Measurements from ENCODE around the gene TBCK. TPM values are rescaled to one million over a fixed set of nuclear protein-coding genes. Genes with fewer than 3 reads are reported as not detected.

The TBCK gene
- total RNA-seq, 5 donors from 2014 or later (not counting 1 experiment from before 2014, with no cell fraction given): 43.5 to 49.9 (median 48.1) TPM

DNA sequence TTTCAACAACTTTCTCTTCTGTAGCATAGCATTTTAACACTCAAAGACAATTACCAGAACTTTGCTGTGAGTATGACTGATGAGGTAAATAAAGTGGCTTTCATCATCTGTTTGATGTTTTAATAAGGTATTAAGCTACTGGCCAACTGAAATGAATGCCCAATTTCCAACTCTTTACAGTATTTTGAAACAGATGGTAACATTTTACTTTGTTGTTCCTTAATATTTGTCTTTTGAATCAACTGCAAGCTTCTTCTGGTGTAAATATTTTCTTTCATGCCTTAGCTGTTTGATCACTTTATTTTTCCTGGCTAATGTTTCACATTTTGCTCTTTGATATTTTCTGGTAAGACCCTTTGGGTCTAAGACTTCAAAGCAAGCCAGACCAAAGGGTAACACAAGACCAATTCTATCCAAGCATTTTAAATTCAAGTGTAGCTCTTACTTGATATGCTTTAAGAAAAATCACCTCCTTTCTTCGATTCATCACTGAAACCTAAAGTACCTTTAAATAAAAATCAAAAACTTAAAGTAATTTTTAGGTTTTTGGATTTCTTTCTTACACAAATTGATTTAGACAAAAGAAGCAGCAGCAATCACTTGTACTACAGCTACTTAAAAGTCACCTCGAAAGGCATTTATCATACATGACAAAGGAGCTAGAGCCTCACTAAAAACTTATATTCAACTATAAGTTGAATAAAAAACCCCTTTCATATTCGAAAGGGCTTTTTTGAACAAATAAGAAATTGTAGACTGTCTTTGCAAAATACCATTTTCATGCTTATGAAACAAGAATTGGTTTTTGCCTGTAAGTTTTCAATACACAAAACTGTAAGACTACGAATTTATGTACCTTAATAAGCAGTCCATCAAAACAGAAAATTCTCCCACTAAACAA, 57.6 kb downstream of the TBCK start:
- no peaks in the 10 kb centered on the region for H3K27me3 Mint-ChIP-seq
- Histone ChIP-seq H3K4me3 (ENCODE audit: control insufficient read depth in 1 of 2, extremely low read depth in 1 of 2, low read length in 1 of 2) (no peak overlapping the region), H3K36me3 (ENCODE audit: control insufficient read depth in 2 of 2, extremely low read depth in 1 of 2, insufficient read depth in 1 of 2, low read length in 1 of 2) (peaks cover 9 to 16% of the 10 kb centered on the region in 2 donors), H3K27me3 (replicated peaks in 1 of 2; ENCODE audit: control insufficient read depth in 2 of 2, extremely low read depth in 1 of 2, insufficient read depth in 2 of 2, low read length in 1 of 2) (no peaks in the 10 kb centered on the region), H3K27ac (ENCODE audit: low read length) (no peak overlapping the region), H3K9me3 (no peaks in the 10 kb centered on the region), H3K4me1 (ENCODE audit: control insufficient read depth in 1 of 2, extremely low read depth in 1 of 2, insufficient read depth in 2 of 2, low read length in 2 of 2) (no peaks in the 10 kb centered on the region)
- no CpG with 5 or more reads among the region's 4 CpGs for WGBS (ENCODE audit: insufficient coverage)
- H3K27ac Mint-ChIP-seq: no peak overlapping the region
- no peak overlapping the region for H3K4me3 Mint-ChIP-seq
- POLR2A ChIA-PET: no interaction called here
- CTCF ChIA-PET: interaction anchor here in 1 of 2 donors (0.6 kb wide), 1 partner anchor 13 kb away, joined by 4 read pairs; no protein-coding TSS in a partner anchor
- DNase-seq (no peak), ATAC-seq (replicated peaks in 1 of 4) (no peak)
- no peaks in the 10 kb centered on the region for H3K4me1 Mint-ChIP-seq
- H3K9me3 Mint-ChIP-seq: no peaks in the 10 kb centered on the region
- H3K36me3 Mint-ChIP-seq: peaks cover 18% of the 10 kb centered on the region

- Mint-ChIP-seq H3K36me3 (peaks cover 18% of the 10 kb centered on the region), H3K4me1 (no peaks in the 10 kb centered on the region), H3K9me3 (no peaks in the 10 kb centered on the region), H3K27ac (no peak overlapping the region), H3K4me3 (no peak overlapping the region), H3K27me3 (no peaks in the 10 kb centered on the region)
- Histone ChIP-seq H3K4me3 (ENCODE audit: control insufficient read depth in 1 of 2, extremely low read depth in 1 of 2, low read length in 1 of 2) (no peak overlapping the region), H3K27ac (ENCODE audit: low read length) (no peak overlapping the region), H3K36me3 (ENCODE audit: control insufficient read depth in 2 of 2, extremely low read depth in 1 of 2, insufficient read depth in 1 of 2, low read length in 1 of 2) (peaks cover 9 to 19% of the 10 kb centered on the region in 2 donors), H3K4me1 (ENCODE audit: control insufficient read depth in 1 of 2, extremely low read depth in 1 of 2, insufficient read depth in 2 of 2, low read length in 2 of 2) (no peaks in the 10 kb centered on the region), H3K27me3 (replicated peaks in 1 of 2; ENCODE audit: control insufficient read depth in 2 of 2, extremely low read depth in 1 of 2, insufficient read depth in 2 of 2, low read length in 1 of 2) (no peaks in the 10 kb centered on the region), H3K9me3 (no peaks in the 10 kb centered on the region)
- ChIA-PET CTCF (no interaction called here), POLR2A (no interaction called here)
- 98% methylated on average over 9 of the region's 10 CpGs for WGBS (ENCODE audit: insufficient coverage)
- ATAC-seq (replicated peaks in 1 of 4) (no peak), DNase-seq (no peak)
Measured at GRCh38 chr4:106256190-106256589, 59.8 kb downstream of the TBCK start.

DNA sequence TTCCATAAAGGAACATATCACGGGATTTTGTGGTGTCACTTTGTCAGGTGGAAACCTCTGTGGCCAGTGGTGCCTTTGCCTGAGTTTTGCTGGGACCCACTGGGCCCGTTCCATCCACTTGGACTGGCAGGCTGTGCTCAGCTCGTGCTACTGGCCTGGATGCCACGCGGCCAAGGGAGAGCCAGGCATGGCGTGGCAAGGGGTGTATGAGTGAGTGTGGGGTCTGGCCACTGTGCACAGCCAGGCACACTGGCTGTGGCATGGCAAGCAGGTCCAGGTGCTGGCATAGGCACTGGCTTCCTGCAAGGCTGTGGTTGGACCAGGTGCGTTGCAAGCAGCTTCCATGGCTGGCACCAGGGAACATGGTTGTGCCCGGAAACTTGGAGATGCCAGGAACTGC, 60.8 kb downstream of the TBCK start:
- ATAC-seq (replicated peaks in 1 of 4) (no peak), DNase-seq (no peak)
- 96% methylated on average over 7 of the region's 8 CpGs for WGBS (ENCODE audit: insufficient coverage)
- H3K4me1 Mint-ChIP-seq: no peaks in the 10 kb centered on the region
- no peak overlapping the region for H3K4me3 Mint-ChIP-seq
- no peak overlapping the region for H3K27ac Mint-ChIP-seq
- POLR2A ChIA-PET: no interaction called here
- H3K36me3 ChIP-seq (ENCODE audit: control insufficient read depth in 2 of 2, extremely low read depth in 1 of 2, insufficient read depth in 1 of 2, low read length in 1 of 2): peaks cover 9 to 26% of the 10 kb centered on the region in 2 donors
- CTCF ChIA-PET: interaction anchor here in 1 of 2 donors (0.6 kb wide), 1 partner anchor 73 kb away, joined by 3 read pairs; no protein-coding TSS in a partner anchor
- peaks cover 24% of the 10 kb centered on the region for H3K36me3 Mint-ChIP-seq
- no peaks in the 10 kb centered on the region for H3K27me3 ChIP-seq (replicated peaks in 1 of 2; ENCODE audit: control insufficient read depth in 2 of 2, extremely low read depth in 1 of 2, insufficient read depth in 2 of 2, low read length in 1 of 2)
- no peak overlapping the region for H3K27ac ChIP-seq (ENCODE audit: low read length)
- no peaks in the 10 kb centered on the region for H3K4me1 ChIP-seq (ENCODE audit: control insufficient read depth in 1 of 2, extremely low read depth in 1 of 2, insufficient read depth in 2 of 2, low read length in 2 of 2)
- H3K9me3 ChIP-seq: no peaks in the 10 kb centered on the region
- no peaks in the 10 kb centered on the region for H3K27me3 Mint-ChIP-seq
- H3K9me3 Mint-ChIP-seq: no peaks in the 10 kb centered on the region
- H3K4me3 ChIP-seq (ENCODE audit: control insufficient read depth in 1 of 2, extremely low read depth in 1 of 2, low read length in 1 of 2): no peak overlapping the region

- Mint-ChIP-seq H3K27me3 (no peaks in the 10 kb centered on the region), H3K36me3 (peaks cover 30% of the 10 kb centered on the region), H3K9me3 (no peaks in the 10 kb centered on the region), H3K4me1 (no peaks in the 10 kb centered on the region), H3K27ac (no peak overlapping the region), H3K4me3 (no peak overlapping the region)
- H3K4me1 ChIP-seq (ENCODE audit: control insufficient read depth in 1 of 2, extremely low read depth in 1 of 2, insufficient read depth in 2 of 2, low read length in 2 of 2): no peaks in the 10 kb centered on the region
- no peak overlapping the region for H3K4me3 ChIP-seq (ENCODE audit: control insufficient read depth in 1 of 2, extremely low read depth in 1 of 2, low read length in 1 of 2)
- no peak for DNase-seq
- H3K9me3 ChIP-seq: no peaks in the 10 kb centered on the region
- peaks cover 14 to 28% of the 10 kb centered on the region in 2 donors for H3K36me3 ChIP-seq (ENCODE audit: control insufficient read depth in 2 of 2, extremely low read depth in 1 of 2, insufficient read depth in 1 of 2, low read length in 1 of 2)
- ChIA-PET CTCF (no interaction called here), POLR2A (no interaction called here)
- H3K27me3 ChIP-seq (replicated peaks in 1 of 2; ENCODE audit: control insufficient read depth in 2 of 2, extremely low read depth in 1 of 2, insufficient read depth in 2 of 2, low read length in 1 of 2): no peaks in the 10 kb centered on the region
- ATAC-seq (replicated peaks in 1 of 4): no peak
- WGBS (ENCODE audit: insufficient coverage): no CpG with 5 or more reads among the region's 4 CpGs
- H3K27ac ChIP-seq (ENCODE audit: low read length): no peak overlapping the region
Measured at GRCh38 chr4:106253364-106254129, 62.5 kb downstream of the TBCK start.

GRCh38 chr4:106247600-106247999, 68.4 kb downstream of the TBCK start:
- H3K27me3 ChIP-seq (replicated peaks in 1 of 2; ENCODE audit: control insufficient read depth in 2 of 2, extremely low read depth in 1 of 2, insufficient read depth in 2 of 2, low read length in 1 of 2): no peaks in the 10 kb centered on the region
- ATAC-seq (replicated peaks in 1 of 4) (no peak), DNase-seq (no peak)
- H3K4me3 Mint-ChIP-seq: no peak overlapping the region
- H3K9me3 Mint-ChIP-seq: peaks cover 0 to 4% (median 2%) of the 10 kb centered on the region in 3 donors
- H3K27me3 Mint-ChIP-seq: no peaks in the 10 kb centered on the region
- H3K36me3 Mint-ChIP-seq: peaks cover 46% of the 10 kb centered on the region
- no peaks in the 10 kb centered on the region for H3K4me1 ChIP-seq (ENCODE audit: control insufficient read depth in 1 of 2, extremely low read depth in 1 of 2, insufficient read depth in 2 of 2, low read length in 2 of 2)
- no peak overlapping the region for H3K27ac Mint-ChIP-seq
- peaks cover 6 to 18% of the 10 kb centered on the region in 2 donors for H3K36me3 ChIP-seq (ENCODE audit: control insufficient read depth in 2 of 2, extremely low read depth in 1 of 2, insufficient read depth in 1 of 2, low read length in 1 of 2)
- ChIA-PET POLR2A (interaction anchor here in 1 of 2 donors (0.6 kb wide), 1 partner anchor 9 kb away, joined by 4 read pairs; no protein-coding TSS in a partner anchor), CTCF (interaction anchor here in 1 of 2 donors (0.9 kb wide), 1 partner anchor 18 kb away, joined by 3 read pairs; no protein-coding TSS in a partner anchor)
- H3K4me1 Mint-ChIP-seq: no peaks in the 10 kb centered on the region
- no peak overlapping the region for H3K4me3 ChIP-seq (ENCODE audit: control insufficient read depth in 1 of 2, extremely low read depth in 1 of 2, low read length in 1 of 2)
- peaks cover 2% of the 10 kb centered on the region for H3K9me3 ChIP-seq
- no peak overlapping the region for H3K27ac ChIP-seq (ENCODE audit: low read length)

DNA sequence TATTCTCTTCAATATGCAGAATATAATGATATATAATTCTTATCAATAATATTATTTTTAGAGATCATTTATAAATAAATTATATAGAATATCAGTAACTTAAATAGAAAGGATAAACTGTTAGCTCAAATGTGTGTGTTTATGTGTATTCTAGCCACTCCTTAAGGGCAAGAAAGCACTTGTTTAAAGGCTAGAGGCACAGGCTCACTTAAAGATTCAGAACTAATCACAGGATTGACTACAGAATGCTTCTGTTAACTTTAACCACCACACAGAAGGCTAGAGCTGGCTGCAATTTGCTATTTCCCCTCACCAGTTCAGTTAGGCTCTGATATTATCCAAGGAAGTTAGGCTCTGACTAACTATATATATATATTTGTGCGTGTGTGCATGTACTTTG, 69.6 kb downstream of the TBCK start:
- H3K36me3 ChIP-seq (ENCODE audit: control insufficient read depth in 2 of 2, extremely low read depth in 1 of 2, insufficient read depth in 1 of 2, low read length in 1 of 2): peaks cover 6 to 15% of the 10 kb centered on the region in 2 donors
- H3K4me3 ChIP-seq (ENCODE audit: control insufficient read depth in 1 of 2, extremely low read depth in 1 of 2, low read length in 1 of 2): no peak overlapping the region
- Mint-ChIP-seq H3K36me3 (peaks cover 46% of the 10 kb centered on the region), H3K9me3 (peaks cover 0 to 4% (median 2%) of the 10 kb centered on the region in 3 donors), H3K4me3 (no peak overlapping the region), H3K27ac (no peak overlapping the region), H3K4me1 (no peaks in the 10 kb centered on the region), H3K27me3 (no peaks in the 10 kb centered on the region)
- H3K27me3 ChIP-seq (replicated peaks in 1 of 2; ENCODE audit: control insufficient read depth in 2 of 2, extremely low read depth in 1 of 2, insufficient read depth in 2 of 2, low read length in 1 of 2): no peaks in the 10 kb centered on the region
- WGBS (ENCODE audit: insufficient coverage): no CpG with 5 or more reads among the region's 1 CpG
- no peak for DNase-seq
- peaks cover 2% of the 10 kb centered on the region for H3K9me3 ChIP-seq
- ChIA-PET CTCF (no interaction called here), POLR2A (no interaction called here)
- H3K4me1 ChIP-seq (ENCODE audit: control insufficient read depth in 1 of 2, extremely low read depth in 1 of 2, insufficient read depth in 2 of 2, low read length in 2 of 2): no peaks in the 10 kb centered on the region
- ATAC-seq (replicated peaks in 1 of 4): no peak
- no peak overlapping the region for H3K27ac ChIP-seq (ENCODE audit: low read length)
